Dermis microvascular lymphatic vessel endothelial cell (primary cell): Measurements from ENCODE around the gene CPLANE2. TPM values are rescaled to one million over a fixed set of nuclear protein-coding genes. Genes with fewer than 3 reads are reported as not detected.
"Not testable (repeated sequence)": the region's sequence is repeated elsewhere in the genome, so short reads cannot be mapped to it uniquely, and the experiment has no call there.

Experiments used
- DNase-seq, 2 donors: peaks; one replicate each; pipeline versions ENCODE4 v3.0.0 to v3.0.0-alpha.2; 2010; ENCODE audit warnings: low read depth in 2 of 2
- total RNA-seq: library from RNA; depleted of rRNA; stranded (reverse); fragments of >200 nt; gene quantifications from 2 replicates; pipeline ENCODE4 v1.2.1, GENCODE V29; 2014

The CPLANE2 gene
- total RNA-seq = 6.7 and 7.7 TPM in 2 replicates

- DNase-seq = peak; percentile 87 to 91
Observed at GRCh38 chr1:16236511-16237342, at the start of gene CPLANE2. Gene CPLANE2, minus strand, starts transcription at chr1:16237183. Its CDS starts 441 bp downstream, at chr1:16236742.

DNA sequence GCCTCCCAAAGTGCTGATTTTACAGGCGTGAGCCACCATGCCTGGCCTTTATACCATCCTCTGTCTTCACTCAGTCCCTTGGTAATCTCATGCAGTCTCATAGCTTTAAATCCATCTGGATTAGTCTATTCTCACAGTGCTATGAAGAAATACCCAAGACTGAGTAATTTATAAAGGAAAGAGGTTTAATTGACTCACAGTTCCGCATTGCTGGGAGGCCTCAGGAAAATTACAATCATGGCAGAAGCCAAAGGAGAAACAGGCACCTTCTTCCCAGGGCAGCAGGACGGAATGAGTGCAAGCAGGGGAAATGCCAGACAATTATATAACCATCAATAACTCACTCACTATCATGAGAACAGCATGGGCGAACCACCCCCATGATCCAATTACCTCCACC lies 49.1 kb upstream of the CPLANE2 start:
- no peak for DNase-seq

- DNase-seq = no peak
Observed at GRCh38 chr1:16281765-16282164, 44.8 kb upstream of the CPLANE2 start.

- DNase-seq = peak in 1 of 2 donors; percentile 15
Observed at GRCh38 chr1:16279186-16279585, 42.2 kb upstream of the CPLANE2 start.

DNA sequence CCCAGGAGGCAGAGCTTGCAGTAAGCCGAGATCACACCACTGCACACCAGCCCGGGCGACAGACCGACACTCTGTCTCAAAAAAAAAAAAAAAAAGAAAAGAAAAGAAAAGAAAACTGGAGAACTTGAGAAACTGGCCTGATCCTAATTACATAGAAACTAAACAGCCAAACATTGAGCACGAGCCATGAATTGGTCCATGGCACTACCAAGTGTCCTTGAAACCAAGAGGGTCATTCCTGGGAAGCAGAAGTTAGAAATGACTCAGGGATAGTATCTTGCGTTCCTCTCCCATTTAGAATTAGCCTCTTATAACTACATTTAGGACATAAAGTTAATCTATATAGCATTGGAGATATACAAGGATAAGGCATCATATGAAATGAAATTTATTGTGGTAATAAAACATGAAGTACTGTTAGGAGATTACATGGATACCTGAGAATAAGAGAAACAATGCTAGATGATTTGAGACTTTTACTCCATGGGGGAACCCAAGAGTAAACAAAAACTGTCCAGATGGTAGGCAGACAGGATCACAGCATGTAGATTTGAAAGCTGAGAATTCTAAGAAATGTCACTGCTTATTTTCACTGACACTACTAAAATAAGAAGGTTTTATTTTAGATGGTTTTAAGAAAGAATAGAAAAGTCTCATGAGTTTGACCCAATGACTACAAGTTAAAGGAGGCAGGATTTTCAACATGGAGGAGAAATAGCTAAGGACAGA lies 39.5 kb upstream of the CPLANE2 start:
- DNase-seq = no peak

- DNase-seq = no peak
Observed at GRCh38 chr1:16275591-16275990, 38.6 kb upstream of the CPLANE2 start.

GRCh38 chr1:16267690-16268180 lies 30.8 kb upstream of the CPLANE2 start:
- DNase-seq = peak in 1 of 2 donors; percentile 52

- peak; percentile 63 to 96 for DNase-seq
Observed at GRCh38 chr1:16266411-16267118, 29.6 kb upstream of the CPLANE2 start.

DNA sequence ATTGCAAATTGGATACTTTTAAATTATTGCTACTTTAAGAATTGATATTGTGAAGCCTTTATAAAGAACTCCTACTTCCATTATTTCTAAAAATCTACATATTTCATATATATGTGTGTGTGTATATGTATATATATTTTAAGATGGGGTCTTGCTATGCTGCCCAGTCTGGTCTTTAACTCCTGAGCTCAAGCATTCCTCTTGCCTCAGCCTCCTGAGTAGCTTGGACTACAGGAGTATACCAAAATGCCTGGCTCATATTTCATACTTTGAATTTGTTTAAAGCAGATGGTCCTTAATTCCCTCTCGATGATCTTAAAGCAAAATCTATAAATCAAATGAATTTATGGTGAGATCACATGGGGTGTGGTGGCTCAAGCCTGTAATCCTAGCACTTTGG lies 25.1 kb upstream of the CPLANE2 start:
- no peak for DNase-seq

GRCh38 chr1:16260814-16261213 lies 23.8 kb upstream of the CPLANE2 start:
- no peak for DNase-seq

DNA sequence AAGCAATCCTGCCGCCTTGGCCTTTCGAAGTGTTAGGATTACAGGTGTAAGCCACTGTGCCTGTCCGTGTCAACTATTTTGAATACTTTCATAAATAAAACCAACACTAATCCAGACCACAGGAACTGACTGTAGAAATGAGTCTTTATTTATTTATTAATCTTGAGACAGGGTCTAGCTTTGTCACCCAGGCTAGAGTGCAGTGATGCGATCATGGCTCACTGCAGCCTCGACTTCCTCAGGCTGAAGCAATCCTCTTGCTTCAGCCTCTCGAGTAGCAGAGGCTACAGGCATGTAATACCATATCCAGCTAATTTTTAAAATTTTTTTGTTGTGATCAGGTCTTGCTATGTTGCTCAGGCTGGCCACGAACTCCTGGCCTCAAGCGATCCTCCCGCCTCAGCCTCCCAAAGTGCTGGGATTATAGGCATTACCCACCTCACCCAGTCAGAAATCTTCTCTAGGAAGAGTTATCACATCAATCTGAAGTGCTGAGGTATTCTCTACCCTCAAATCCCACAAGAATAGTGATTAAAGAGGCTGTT lies 21.7 kb upstream of the CPLANE2 start:
- no peak for DNase-seq

- no peak for DNase-seq
Observed at GRCh38 chr1:16257968-16258367, 21.0 kb upstream of the CPLANE2 start.

DNA sequence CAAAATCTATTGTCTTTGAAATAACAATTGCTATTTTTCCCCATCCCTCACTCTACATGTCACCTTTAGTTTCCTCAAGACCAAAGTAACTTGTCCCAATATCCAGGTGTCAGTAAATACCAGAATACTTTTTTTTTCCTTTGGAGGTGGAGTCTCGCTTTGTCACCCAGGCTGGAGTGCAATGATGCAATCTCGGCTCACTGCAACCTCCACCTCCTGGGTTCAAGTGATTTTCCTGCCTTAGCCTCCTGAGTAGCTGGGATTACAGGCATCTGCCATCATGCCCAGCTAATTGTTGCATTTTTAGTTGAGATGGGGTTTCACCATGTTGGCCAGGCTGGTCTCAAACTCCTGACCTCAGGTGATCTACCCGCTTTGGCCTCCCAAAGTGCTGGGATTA lies 20.6 kb upstream of the CPLANE2 start:
- not testable (repeated sequence) for DNase-seq

- no peak for DNase-seq
Observed at GRCh38 chr1:16256478-16256877, 19.5 kb upstream of the CPLANE2 start.

DNA sequence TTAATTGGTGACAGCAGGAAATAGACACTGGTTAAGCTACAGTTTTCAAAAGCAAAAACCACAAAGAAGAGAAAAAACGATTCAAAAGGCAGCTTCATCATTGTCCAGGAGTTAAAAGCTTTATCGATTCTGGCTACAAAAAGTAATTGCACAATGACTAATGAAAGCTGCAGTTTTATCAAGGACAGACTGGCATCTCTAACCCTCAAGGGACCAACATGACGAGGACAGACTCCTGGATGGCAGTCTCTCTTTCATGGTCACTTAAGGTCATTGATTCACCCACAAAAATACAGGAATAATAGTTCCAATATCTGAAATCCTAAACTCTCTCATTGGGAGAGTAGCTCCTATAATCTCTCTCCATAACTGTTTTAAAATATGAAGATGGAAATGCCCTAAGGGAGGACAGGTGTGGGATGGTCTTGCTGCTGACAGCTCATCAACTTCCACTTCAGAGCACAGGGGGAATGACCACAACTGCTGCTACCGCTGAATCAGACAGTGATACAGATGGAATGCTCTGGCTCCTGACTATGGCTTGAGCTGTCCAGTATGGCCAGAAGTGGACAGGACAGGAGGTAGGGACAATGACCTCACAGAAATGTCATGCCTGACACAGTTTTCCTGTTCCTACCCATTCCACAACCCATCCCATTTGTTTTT lies 17.4 kb upstream of the CPLANE2 start:
- DNase-seq = no peak

DNA sequence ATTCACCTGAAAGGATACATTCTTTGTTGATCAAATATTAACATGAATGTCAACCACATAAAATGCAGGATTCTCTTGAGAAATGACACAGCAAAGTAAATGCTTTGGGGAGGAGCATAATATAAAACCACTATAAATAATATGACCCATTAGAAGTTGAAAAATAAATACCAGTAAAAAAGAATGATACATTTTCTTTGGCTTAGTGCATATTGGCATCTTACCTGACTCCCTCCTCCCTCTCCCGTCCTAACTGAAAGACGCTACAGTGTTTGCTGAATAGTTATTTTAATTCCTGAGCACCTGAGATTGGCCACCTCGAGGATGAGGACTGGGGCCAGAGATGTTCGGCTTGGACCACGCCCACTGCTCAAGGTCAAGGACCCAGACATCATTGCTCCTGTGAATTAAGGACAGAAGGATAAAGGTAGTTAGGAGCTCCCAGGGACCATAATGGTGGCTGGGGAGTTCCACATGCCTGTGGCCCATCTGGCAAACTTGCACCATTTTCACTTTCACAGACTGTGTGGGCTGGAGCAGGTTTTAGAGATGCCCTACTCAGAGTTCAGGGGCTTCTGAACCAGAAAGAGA lies 16.4 kb upstream of the CPLANE2 start:
- DNase-seq = no peak

- DNase-seq = no peak
Observed at GRCh38 chr1:16252912-16253311, 15.9 kb upstream of the CPLANE2 start.

DNA sequence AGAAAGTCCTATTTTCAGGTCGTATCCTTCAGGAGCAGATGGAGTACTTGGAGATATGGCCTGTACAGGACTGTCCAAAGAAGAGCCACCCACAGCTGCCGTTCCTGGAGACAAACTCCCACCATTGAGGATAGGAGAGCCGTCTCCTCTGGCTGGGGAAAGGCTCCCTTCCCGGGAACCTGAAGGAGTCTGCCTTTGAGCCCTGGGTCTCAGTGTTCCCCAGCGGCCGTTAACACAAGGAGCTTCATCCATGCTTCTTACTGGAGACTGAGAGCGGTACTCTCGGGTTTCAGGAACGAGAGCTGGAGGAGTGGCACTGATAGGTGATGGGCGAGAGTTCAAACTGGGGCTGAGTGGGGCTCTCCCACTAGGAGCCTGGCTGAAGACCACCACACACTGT lies 14.4 kb upstream of the CPLANE2 start:
- no peak for DNase-seq

DNA sequence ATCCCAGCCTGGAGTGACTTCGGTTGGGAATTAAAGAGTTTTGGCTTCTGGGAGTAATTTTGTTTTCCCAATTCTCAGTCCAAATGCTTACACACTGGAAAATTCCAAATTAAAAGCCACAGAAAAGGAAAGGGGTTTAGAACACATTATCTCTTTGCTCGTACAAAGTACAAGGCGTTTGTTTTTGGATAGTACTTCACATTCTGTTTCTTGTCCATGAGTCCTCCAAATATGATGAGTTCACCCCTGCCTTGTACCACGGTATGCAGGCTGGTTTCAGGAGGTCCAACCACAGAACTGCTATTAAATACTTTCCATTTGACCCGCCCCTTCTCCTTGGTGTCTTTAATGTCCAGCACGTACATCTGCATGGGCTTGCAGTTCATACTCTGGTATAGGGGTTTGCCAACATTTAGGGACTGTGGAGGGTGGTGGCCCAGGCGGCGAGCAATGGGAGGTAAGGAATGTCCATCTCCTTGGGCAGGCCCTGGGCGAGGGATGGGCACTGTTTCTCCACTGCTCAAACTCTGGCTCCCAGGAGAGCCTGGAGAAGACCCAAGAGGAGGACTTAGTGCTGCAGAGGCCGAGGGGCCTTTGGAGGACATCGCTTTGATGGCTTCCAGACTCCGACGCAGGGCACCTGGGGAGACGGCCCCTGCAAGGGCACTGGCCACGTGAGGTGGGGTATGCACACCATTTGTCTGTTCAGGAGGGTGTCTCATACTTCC lies 13.7 kb upstream of the CPLANE2 start:
- no peak for DNase-seq
